NB4 (cell line): ENCODE results near the gene CTNNA3.

Source experiments
- MYC ChIP-seq: IDR thresholded peaks from 2 replicates; pipeline ENCODE4 v1.6.1; 2011; ENCODE audit warnings: low read depth, low read length
- POLR2A ChIP-seq: IDR thresholded peaks from 2 replicates; pipeline ENCODE4 v1.6.1; 2011; ENCODE audit warnings: mild to moderate bottlenecking; ENCODE audit not compliant: insufficient read length; ENCODE audit errors: extremely low read depth
- TF ChIP-seq, protein P1 (sequence below): IDR thresholded peaks from one replicate; pipeline ENCODE4 v1.5.1; 2012; ENCODE audit warnings: low read depth, low read length
- TF ChIP-seq, protein P2 (sequence below): IDR thresholded peaks from 2 replicates; pipeline ENCODE4 v1.6.1; 2011; ENCODE audit warnings: low read depth, low read length

DNA sequence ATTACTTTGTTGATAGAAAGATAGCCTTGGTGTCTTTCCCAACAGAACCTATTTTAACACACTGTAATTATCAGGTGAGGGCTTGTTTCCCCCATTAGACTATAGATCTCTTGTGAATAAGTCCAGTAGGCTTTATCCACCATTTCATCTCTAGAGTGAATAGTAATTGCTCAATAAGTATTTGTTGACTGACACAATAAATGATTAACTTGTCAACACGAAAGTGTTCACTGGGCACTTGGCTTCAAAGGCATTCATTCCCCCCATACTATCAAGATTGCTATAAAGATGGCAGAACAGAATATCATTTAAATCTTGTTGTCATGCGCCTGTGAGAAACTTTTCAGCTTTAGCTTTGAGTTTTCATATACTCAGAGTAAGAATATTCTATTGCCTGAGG is 1194.6 kb downstream of the CTNNA3 start:
- TF ChIP-seq, protein P1, sequence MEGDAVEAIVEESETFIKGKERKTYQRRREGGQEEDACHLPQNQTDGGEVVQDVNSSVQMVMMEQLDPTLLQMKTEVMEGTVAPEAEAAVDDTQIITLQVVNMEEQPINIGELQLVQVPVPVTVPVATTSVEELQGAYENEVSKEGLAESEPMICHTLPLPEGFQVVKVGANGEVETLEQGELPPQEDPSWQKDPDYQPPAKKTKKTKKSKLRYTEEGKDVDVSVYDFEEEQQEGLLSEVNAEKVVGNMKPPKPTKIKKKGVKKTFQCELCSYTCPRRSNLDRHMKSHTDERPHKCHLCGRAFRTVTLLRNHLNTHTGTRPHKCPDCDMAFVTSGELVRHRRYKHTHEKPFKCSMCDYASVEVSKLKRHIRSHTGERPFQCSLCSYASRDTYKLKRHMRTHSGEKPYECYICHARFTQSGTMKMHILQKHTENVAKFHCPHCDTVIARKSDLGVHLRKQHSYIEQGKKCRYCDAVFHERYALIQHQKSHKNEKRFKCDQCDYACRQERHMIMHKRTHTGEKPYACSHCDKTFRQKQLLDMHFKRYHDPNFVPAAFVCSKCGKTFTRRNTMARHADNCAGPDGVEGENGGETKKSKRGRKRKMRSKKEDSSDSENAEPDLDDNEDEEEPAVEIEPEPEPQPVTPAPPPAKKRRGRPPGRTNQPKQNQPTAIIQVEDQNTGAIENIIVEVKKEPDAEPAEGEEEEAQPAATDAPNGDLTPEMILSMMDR, result no peak
- no peak for TF ChIP-seq POLR2A
- TF ChIP-seq, protein P2, sequence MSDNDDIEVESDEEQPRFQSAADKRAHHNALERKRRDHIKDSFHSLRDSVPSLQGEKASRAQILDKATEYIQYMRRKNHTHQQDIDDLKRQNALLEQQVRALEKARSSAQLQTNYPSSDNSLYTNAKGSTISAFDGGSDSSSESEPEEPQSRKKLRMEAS, result no peak
- no peak for TF ChIP-seq MYC
